ENCODE data around the gene DNAJC17. TPM values are rescaled to one million over a fixed set of nuclear protein-coding genes. Genes with fewer than 3 reads are reported as not detected.

Gene DNAJC17
- total RNA-seq, 1 donor from 2014 or later, result 49.3 TPM

DNA sequence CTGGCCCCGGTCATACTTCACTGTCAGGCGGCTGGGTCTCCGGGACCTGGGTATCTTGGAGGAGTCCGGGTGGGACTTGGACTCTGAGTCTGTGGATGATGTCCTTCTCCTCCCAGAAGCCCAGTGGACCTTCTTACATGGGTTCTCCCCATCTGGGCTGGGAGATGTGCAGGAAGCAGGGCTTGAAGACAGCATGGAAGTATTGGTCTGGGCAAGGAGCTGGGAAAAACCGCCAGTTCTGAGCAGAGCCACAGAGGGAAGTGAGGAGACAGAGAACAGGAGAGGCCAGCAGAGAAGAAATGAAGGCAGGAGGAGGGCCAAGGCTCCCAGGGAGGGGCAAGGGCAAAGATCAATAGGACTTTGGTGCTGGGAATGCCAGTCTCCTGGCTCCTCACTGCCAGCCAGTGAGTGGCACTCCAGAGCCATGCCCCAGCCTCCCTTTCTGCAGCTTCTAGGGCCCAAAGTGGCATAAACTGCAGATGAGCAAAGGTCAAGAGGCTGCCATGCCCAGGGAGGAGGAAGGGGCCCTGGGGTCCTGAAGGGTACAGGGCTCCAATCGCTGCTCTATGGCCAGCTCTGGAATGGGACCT lies 21.3 kb upstream of the DNAJC17 start, which contains the start of gene PPP1R14D:
Gene PPP1R14D (minus strand): TSS at position 262 of the 590 bp plus-strand sequence. CDS start 67 bp downstream, at position 195.
- H3K27ac Mint-ChIP-seq, result no peak within 1 kb of the TSS
- Histone ChIP-seq H3K4me2 (no peak within 1 kb of the TSS), H3K9ac (no peak within 1 kb of the TSS), H2AFZ (replicated peaks) (no peak within 1 kb of the TSS), H3K79me2 (ENCODE audit: low read depth) (no peaks in the 10 kb centered on the region), H3K27me3 (no peaks in the 10 kb centered on the region), H3K4me3 (no peak within 1 kb of the TSS), H3K36me3 (no peaks in the 10 kb centered on the region), H3K4me1 (no peaks in the 10 kb centered on the region), H3F3A (ENCODE audit: low read depth) (no peaks in the 10 kb centered on the region), H3K27ac (no peak within 1 kb of the TSS), H4K20me1 (ENCODE audit: low read depth) (no peaks in the 10 kb centered on the region), H3K9me3 (ENCODE audit: low read depth) (no peaks in the 10 kb centered on the region)
- TF ChIP-seq CTCF (IDR thresholded peaks at IDR 0.05), result no peak
- no peak for TF ChIP-seq EZH2 (IDR thresholded peaks at IDR 0.05)
- no peak for TF ChIP-seq EZH2phosphoT487 (IDR thresholded peaks at IDR 0.05)
- no peak for DNase-seq (ENCODE audit: low spot score)
- H3K4me3 Mint-ChIP-seq, result no peak within 1 kb of the TSS
- H3K27me3 Mint-ChIP-seq (ENCODE audit: insufficient read depth, low read depth), result no peaks in the 10 kb centered on the region
- H3K9me3 Mint-ChIP-seq, result no peaks in the 10 kb centered on the region
- H3K4me1 Mint-ChIP-seq, result peaks cover 2% of the 10 kb centered on the region
- H3K36me3 Mint-ChIP-seq, result no peaks in the 10 kb centered on the region

DNA sequence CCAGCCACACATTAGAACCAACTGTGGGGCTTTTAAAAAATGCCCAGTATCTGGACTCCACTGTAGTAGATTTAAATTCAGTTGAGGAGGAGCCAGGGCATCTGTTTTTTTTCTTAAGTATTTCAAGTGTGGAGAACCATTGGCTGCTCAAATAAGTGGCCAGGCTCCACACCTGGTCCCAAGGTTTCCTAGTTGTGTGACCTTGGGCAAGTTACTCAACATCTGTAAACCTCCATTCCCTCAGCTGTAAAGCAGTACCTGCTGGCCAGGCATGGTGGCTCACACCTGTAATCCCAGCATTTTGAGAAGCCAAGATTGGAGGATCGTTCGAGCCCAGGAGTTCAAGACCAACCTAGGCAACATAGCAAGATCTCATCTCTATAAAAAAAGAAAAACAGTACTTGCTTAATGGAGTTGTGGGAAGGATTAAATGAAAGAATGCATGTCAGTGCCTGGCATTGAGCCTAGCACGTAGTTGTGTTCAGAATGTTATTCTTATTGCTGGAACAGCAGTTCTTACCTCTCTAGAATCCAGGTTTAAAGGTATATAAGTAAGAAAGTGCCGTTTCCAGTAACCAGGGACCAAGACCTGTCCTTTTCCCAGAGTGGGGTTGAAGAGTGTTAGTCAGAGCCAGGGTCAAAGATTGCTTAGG lies 19.3 kb upstream of the DNAJC17 start:
- no peak overlapping the region for H3K27ac Mint-ChIP-seq
- H3K27me3 Mint-ChIP-seq (ENCODE audit: insufficient read depth, low read depth), result no peaks in the 10 kb centered on the region
- Histone ChIP-seq H3K9me3 (ENCODE audit: low read depth) (no peaks in the 10 kb centered on the region), H3K4me3 (no peak overlapping the region), H3K36me3 (no peaks in the 10 kb centered on the region), H2AFZ (replicated peaks) (no peak overlapping the region), H3K9ac (no peak overlapping the region), H3K4me2 (no peak overlapping the region), H4K20me1 (ENCODE audit: low read depth) (no peaks in the 10 kb centered on the region), H3K27ac (no peak overlapping the region), H3K4me1 (no peaks in the 10 kb centered on the region), H3K79me2 (ENCODE audit: low read depth) (no peaks in the 10 kb centered on the region), H3F3A (ENCODE audit: low read depth) (no peaks in the 10 kb centered on the region), H3K27me3 (no peaks in the 10 kb centered on the region)
- H3K4me1 Mint-ChIP-seq, result peaks cover 2% of the 10 kb centered on the region
- no peaks in the 10 kb centered on the region for H3K9me3 Mint-ChIP-seq
- TF ChIP-seq EZH2phosphoT487 (IDR thresholded peaks at IDR 0.05) (no peak), CTCF (IDR thresholded peaks at IDR 0.05) (no peak), EZH2 (IDR thresholded peaks at IDR 0.05) (no peak)
- H3K4me3 Mint-ChIP-seq, result no peak overlapping the region
- DNase-seq (ENCODE audit: low spot score), result no peak
- no peaks in the 10 kb centered on the region for H3K36me3 Mint-ChIP-seq

DNA sequence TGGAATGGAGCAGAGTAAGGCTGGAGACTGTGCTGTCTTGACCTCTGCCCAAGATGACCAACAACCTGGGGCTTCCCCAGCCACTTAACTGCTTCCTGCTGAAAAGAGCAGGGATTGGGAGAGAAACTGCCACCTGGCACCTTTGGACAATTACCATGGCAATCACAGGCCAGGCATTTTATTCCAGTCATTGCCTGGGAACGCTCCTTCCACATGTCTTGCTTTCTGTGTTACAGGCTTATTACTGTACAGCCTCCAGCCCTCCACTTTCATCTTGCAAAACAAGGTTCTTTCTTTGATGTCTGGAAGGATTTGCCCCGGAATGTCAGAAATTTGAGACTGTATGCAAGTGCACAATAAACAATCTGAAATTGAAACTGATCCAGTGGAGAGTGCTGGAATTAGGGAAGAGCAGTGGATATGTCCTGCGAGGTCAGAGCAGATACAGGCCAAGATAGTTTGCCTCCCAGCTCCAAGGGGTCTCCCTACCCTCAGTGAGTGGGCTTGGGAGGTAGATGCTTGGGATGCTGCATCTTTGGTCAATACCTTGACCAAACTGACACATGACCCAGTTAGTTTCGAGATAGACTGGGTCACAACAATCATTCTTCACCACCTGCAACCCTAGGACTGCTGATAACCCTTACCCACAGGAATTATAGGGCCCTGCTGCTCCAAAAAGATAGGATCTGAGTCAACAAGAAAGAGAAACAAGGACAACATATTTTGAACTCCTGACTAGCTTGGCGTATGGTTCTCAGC lies 18.6 kb upstream of the DNAJC17 start:
- Histone ChIP-seq H2AFZ (replicated peaks) (no peak overlapping the region), H3K4me1 (no peaks in the 10 kb centered on the region), H3K27me3 (no peaks in the 10 kb centered on the region), H3K36me3 (no peaks in the 10 kb centered on the region), H3K9ac (no peak overlapping the region), H3K9me3 (ENCODE audit: low read depth) (no peaks in the 10 kb centered on the region), H3K4me3 (no peak overlapping the region), H4K20me1 (ENCODE audit: low read depth) (no peaks in the 10 kb centered on the region), H3K4me2 (no peak overlapping the region), H3K27ac (no peak overlapping the region), H3K79me2 (ENCODE audit: low read depth) (no peaks in the 10 kb centered on the region), H3F3A (ENCODE audit: low read depth) (no peaks in the 10 kb centered on the region)
- no peaks in the 10 kb centered on the region for H3K36me3 Mint-ChIP-seq
- DNase-seq (ENCODE audit: low spot score), result no peak
- H3K4me3 Mint-ChIP-seq, result no peak overlapping the region
- TF ChIP-seq EZH2 (IDR thresholded peaks at IDR 0.05), result no peak
- no peak for TF ChIP-seq EZH2phosphoT487 (IDR thresholded peaks at IDR 0.05)
- TF ChIP-seq CTCF (IDR thresholded peaks at IDR 0.05), result no peak
- H3K27ac Mint-ChIP-seq, result no peak overlapping the region
- H3K9me3 Mint-ChIP-seq, result no peaks in the 10 kb centered on the region
- peaks cover 2% of the 10 kb centered on the region for H3K4me1 Mint-ChIP-seq
- no peaks in the 10 kb centered on the region for H3K27me3 Mint-ChIP-seq (ENCODE audit: insufficient read depth, low read depth)

Data from neural progenitor cell (in vitro differentiated cells).